ENCODE data around the gene VILL. TPM values are rescaled to one million over a fixed set of nuclear protein-coding genes. Genes with fewer than 3 reads are reported as not detected.
A peak's percentile ranks its signal among the peaks of the same experiment; 100 is the strongest.

VILL gene
- total RNA-seq, 2 donors from 2014 or later = 12.5 to 16.1 TPM

GRCh38 chr3:37993067-37993455, 2.5 kb downstream of the VILL start:
- DNase-seq (no peak), ATAC-seq (replicated peaks in 1 of 2) (no peak)
- Mint-ChIP-seq H3K4me3 (peak overlapping the region; percentile 87 to 91), H3K27me3 (ENCODE audit: low read depth) (no peaks in the 10 kb centered on the region), H3K27ac (peak overlapping the region; percentile 86), H3K4me1 (ENCODE audit: low read depth) (peaks cover 47% of the 10 kb centered on the region), H3K36me3 (ENCODE audit: insufficient read depth in 2 of 2) (peaks cover 3 to 10% of the 10 kb centered on the region in 2 donors), H3K9me3 (no peaks in the 10 kb centered on the region)

- no peak for ATAC-seq (replicated peaks in 1 of 2)
- H3K4me1 Mint-ChIP-seq (ENCODE audit: low read depth) = peaks cover 51% of the 10 kb centered on the region
- H3K9me3 Mint-ChIP-seq = no peaks in the 10 kb centered on the region
- H3K27ac Mint-ChIP-seq = peak overlapping the region; percentile 86
- peaks cover 3 to 10% of the 10 kb centered on the region in 2 donors for H3K36me3 Mint-ChIP-seq (ENCODE audit: insufficient read depth in 2 of 2)
- peak overlapping the region; percentile 87 to 91 for H3K4me3 Mint-ChIP-seq
- no peak for DNase-seq
- H3K27me3 Mint-ChIP-seq (ENCODE audit: low read depth) = no peaks in the 10 kb centered on the region
Observed at GRCh38 chr3:37993460-37993819, 2.9 kb downstream of the VILL start.

- DNase-seq = peak; percentile 73 to 77
- Mint-ChIP-seq H3K27me3 (ENCODE audit: low read depth) (no peaks in the 10 kb centered on the region), H3K4me3 (peak overlapping the region; percentile 87 to 91), H3K27ac (peak overlapping the region; percentile 86), H3K9me3 (no peaks in the 10 kb centered on the region), H3K36me3 (ENCODE audit: insufficient read depth in 2 of 2) (peaks cover 3 to 10% of the 10 kb centered on the region in 2 donors), H3K4me1 (ENCODE audit: low read depth) (peaks cover 57% of the 10 kb centered on the region)
- peak; percentile 65 to 72 for ATAC-seq (replicated peaks in 1 of 2)
Observed at GRCh38 chr3:37993820-37994638, 3.4 kb downstream of the VILL start.

DNA sequence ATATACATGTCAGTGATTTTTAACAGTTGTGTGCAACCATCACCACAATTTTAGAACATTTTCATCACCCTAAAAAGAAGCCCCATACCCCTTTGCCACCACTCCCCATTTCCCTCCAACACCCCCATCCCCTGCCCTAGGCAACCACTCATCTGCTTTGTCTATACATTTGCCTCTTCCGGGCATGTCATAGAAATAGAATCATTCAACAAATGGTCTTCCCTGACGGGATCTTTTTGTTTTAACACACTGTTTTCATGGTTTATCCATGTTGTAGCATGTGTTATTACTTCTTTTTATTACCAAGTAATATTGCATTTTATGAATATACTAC, 4.0 kb downstream of the VILL start:
- Mint-ChIP-seq H3K27me3 (ENCODE audit: low read depth) (no peaks in the 10 kb centered on the region), H3K4me3 (peak overlapping the region; percentile 87 to 91), H3K36me3 (ENCODE audit: insufficient read depth in 2 of 2) (peaks cover 3 to 10% of the 10 kb centered on the region in 2 donors), H3K27ac (peak overlapping the region; percentile 86), H3K4me1 (ENCODE audit: low read depth) (peaks cover 62% of the 10 kb centered on the region), H3K9me3 (no peaks in the 10 kb centered on the region)
- DNase-seq = no peak
- ATAC-seq (replicated peaks in 1 of 2) = peak; percentile 6 to 14

DNA sequence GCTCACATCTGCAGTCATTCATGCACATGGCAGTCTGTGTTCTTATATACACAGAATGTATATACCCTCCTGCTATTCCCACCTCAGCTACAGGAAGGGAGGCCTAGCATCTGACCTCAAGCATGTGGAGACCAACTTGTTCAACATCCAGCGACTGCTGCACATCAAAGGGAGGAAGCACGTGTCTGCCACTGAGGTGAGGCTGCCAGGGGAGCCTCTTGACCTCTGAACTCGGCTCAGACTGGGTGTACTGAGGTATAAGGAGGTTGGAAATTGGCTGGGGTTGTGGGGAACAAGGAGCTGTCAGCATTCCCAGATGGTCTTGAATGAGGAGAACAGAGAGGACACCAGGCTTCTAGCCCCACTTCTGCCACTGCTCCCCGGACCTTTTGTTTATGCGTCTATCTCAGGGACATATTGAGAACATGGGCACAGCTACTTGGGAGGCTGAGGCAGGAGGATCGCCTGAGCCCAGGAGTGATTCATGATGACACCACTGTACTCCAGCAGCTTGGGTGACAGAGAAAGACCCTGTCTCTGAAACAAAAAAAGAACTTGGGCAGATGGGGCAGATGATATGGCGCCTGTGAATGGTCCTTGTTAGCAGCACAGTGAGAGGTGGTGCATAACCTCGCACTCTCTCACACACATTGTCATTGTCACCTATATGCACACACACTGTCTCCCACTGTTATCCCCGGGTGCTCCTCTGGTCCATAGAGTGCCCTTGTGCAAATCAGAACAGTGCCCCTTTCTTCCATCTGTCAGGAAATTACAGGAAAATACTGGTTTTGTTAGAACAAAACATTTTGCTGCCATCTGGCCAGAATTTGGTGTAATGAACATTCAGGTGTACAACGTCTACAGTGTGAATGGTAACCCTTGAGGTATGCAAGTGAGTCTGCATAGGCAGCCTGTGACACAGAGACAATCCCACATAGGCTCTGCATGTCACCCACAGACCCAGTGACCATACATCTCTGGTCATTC, 5.4 kb downstream of the VILL start:
- no peaks in the 10 kb centered on the region for H3K9me3 Mint-ChIP-seq
- peaks cover 62% of the 10 kb centered on the region for H3K4me1 Mint-ChIP-seq (ENCODE audit: low read depth)
- no peak overlapping the region for H3K27ac Mint-ChIP-seq
- ATAC-seq (replicated peaks in 1 of 2) (no peak), DNase-seq (no peak)
- peaks cover 3 to 14% of the 10 kb centered on the region in 2 donors for H3K36me3 Mint-ChIP-seq (ENCODE audit: insufficient read depth in 2 of 2)
- no peaks in the 10 kb centered on the region for H3K27me3 Mint-ChIP-seq (ENCODE audit: low read depth)
- H3K4me3 Mint-ChIP-seq = peak overlapping the region; percentile 87 to 91

DNA sequence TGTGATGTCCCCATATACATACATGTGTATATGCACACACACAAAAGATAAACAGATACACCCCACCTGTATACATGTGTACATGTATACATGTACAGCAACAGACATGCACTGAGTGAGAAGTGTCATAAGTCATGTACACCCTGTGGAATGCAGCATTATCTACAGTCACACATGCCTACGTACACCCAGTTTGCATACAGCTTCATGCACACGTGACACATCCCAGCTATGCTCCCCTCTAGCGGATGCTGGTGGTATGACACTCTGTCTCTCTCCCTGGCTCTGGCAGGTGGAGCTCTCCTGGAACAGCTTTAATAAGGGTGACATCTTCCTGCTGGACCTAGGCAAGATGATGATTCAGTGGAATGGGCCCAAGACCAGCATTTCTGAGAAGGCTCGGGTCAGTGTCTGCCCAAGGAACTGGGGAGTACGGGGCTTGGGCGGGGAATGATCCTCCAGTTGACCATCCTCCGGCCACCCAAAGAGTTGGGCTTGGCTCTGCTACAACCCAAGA, 6.3 kb downstream of the VILL start:
- ATAC-seq (replicated peaks in 1 of 2) (peak; percentile 51 to 56), DNase-seq (peak; percentile 86)
- no peaks in the 10 kb centered on the region for H3K9me3 Mint-ChIP-seq
- peaks cover 62% of the 10 kb centered on the region for H3K4me1 Mint-ChIP-seq (ENCODE audit: low read depth)
- H3K4me3 Mint-ChIP-seq = peak overlapping the region; percentile 2 to 7
- H3K36me3 Mint-ChIP-seq (ENCODE audit: insufficient read depth in 2 of 2) = peaks cover 3 to 15% of the 10 kb centered on the region in 2 donors
- H3K27ac Mint-ChIP-seq = no peak overlapping the region
- no peaks in the 10 kb centered on the region for H3K27me3 Mint-ChIP-seq (ENCODE audit: low read depth)

GRCh38 chr3:37997342-37997741, 6.8 kb downstream of the VILL start:
- Mint-ChIP-seq H3K27me3 (ENCODE audit: low read depth) (no peaks in the 10 kb centered on the region), H3K4me3 (no peak overlapping the region), H3K27ac (no peak overlapping the region), H3K36me3 (ENCODE audit: insufficient read depth in 2 of 2) (peaks cover 3 to 15% of the 10 kb centered on the region in 2 donors), H3K4me1 (ENCODE audit: low read depth) (peaks cover 62% of the 10 kb centered on the region), H3K9me3 (no peaks in the 10 kb centered on the region)
- ATAC-seq (replicated peaks in 1 of 2) = no peak
- DNase-seq = no peak

GRCh38 chr3:37997791-37998370, 7.3 kb downstream of the VILL start:
- ATAC-seq (replicated peaks in 1 of 2) (no peak), DNase-seq (no peak)
- H3K4me1 Mint-ChIP-seq (ENCODE audit: low read depth) = peaks cover 59% of the 10 kb centered on the region
- peaks cover 3 to 15% of the 10 kb centered on the region in 2 donors for H3K36me3 Mint-ChIP-seq (ENCODE audit: insufficient read depth in 2 of 2)
- no peak overlapping the region for H3K27ac Mint-ChIP-seq
- no peaks in the 10 kb centered on the region for H3K9me3 Mint-ChIP-seq
- H3K27me3 Mint-ChIP-seq (ENCODE audit: low read depth) = no peaks in the 10 kb centered on the region
- H3K4me3 Mint-ChIP-seq = peak overlapping the region; percentile 75 to 77

DNA sequence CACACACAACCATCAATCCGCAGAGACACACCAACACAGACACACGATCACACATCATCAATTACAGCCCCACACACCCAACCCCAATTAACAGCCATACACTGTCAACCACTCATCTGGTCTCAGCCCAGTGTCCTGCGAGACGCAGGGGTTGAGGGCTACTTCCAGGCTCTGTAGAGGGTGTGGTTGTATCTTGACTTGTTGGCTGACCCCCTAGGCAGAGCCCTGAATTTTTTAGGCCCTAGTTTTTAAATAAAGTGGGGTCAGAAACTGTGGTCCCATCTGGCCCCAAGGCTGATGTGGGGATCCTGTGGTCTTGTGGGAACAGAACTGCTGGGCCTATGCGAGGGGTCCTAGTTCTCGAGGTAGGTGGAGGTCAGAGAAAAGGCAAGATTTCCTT, 9.2 kb downstream of the VILL start:
- DNase-seq (no peak), ATAC-seq (replicated peaks in 1 of 2) (no peak)
- H3K27ac Mint-ChIP-seq = no peak overlapping the region
- H3K27me3 Mint-ChIP-seq (ENCODE audit: low read depth) = no peaks in the 10 kb centered on the region
- peaks cover 3 to 17% of the 10 kb centered on the region in 2 donors for H3K36me3 Mint-ChIP-seq (ENCODE audit: insufficient read depth in 2 of 2)
- H3K4me1 Mint-ChIP-seq (ENCODE audit: low read depth) = peaks cover 54% of the 10 kb centered on the region
- H3K9me3 Mint-ChIP-seq = no peaks in the 10 kb centered on the region
- H3K4me3 Mint-ChIP-seq = no peak overlapping the region

GRCh38 chr3:38000242-38000916, 9.8 kb downstream of the VILL start:
- Mint-ChIP-seq H3K27ac (no peak overlapping the region), H3K27me3 (ENCODE audit: low read depth) (no peaks in the 10 kb centered on the region), H3K9me3 (no peaks in the 10 kb centered on the region), H3K4me1 (ENCODE audit: low read depth) (peaks cover 52% of the 10 kb centered on the region), H3K4me3 (no peak overlapping the region), H3K36me3 (ENCODE audit: insufficient read depth in 2 of 2) (peaks cover 3 to 17% of the 10 kb centered on the region in 2 donors)
- ATAC-seq (replicated peaks in 1 of 2) = no peak
- no peak for DNase-seq

DNA sequence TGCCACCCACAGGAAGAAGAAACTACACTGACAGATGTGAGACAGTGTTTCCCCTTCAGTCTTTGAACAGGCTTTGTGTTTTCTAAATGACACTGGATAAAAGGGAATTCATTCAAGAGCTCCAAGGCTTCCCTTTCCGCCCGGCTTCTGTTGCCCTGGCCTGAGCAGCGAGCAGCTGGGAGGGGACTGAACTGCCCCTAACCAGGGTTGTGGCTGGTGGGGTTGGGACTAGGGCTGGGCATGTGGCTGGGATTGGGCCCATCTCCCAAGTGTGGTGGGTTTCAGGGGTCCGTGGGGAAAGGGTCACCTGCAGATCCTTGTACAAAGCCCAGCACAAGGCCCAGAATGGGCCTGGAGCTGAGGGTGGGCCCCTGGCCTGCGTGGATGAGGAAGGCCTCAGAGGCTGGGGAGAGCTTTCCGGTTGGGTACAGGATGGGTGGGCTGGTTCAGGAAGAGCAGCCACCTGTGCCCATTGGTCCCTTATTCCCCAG, 10.4 kb downstream of the VILL start:
- H3K27ac Mint-ChIP-seq = no peak overlapping the region
- H3K36me3 Mint-ChIP-seq (ENCODE audit: insufficient read depth in 2 of 2) = peaks cover 3 to 17% of the 10 kb centered on the region in 2 donors
- DNase-seq = no peak
- H3K27me3 Mint-ChIP-seq (ENCODE audit: low read depth) = no peaks in the 10 kb centered on the region
- H3K4me3 Mint-ChIP-seq = no peak overlapping the region
- ATAC-seq (replicated peaks in 1 of 2) = no peak
- H3K4me1 Mint-ChIP-seq (ENCODE audit: low read depth) = peaks cover 46% of the 10 kb centered on the region
- no peaks in the 10 kb centered on the region for H3K9me3 Mint-ChIP-seq

GRCh38 chr3:38001456-38002081, 11.0 kb downstream of the VILL start:
- no peak overlapping the region for H3K4me3 Mint-ChIP-seq
- H3K36me3 Mint-ChIP-seq (ENCODE audit: insufficient read depth in 2 of 2) = peaks cover 2 to 11% of the 10 kb centered on the region in 2 donors
- H3K27me3 Mint-ChIP-seq (ENCODE audit: low read depth) = no peaks in the 10 kb centered on the region
- H3K4me1 Mint-ChIP-seq (ENCODE audit: low read depth) = peaks cover 40% of the 10 kb centered on the region
- no peak for DNase-seq
- no peaks in the 10 kb centered on the region for H3K9me3 Mint-ChIP-seq
- no peak overlapping the region for H3K27ac Mint-ChIP-seq
- no peak for ATAC-seq (replicated peaks in 1 of 2)

All from activated T-cell treated with anti-CD3 and anti-CD28 coated beads, Interleukin-2, amount 50 U/mL, for 72 hours (primary cell).